IMR-90 (cell line): Measurements from ENCODE around the gene NEK11. TPM values are rescaled to one million over a fixed set of nuclear protein-coding genes. Genes with fewer than 3 reads are reported as not detected.

Source experiments
- ATAC-seq: fragments of 200-7000 bp; cut with Tn5 transposase; 2 replicates; pipeline ENCODE4 v1.9.1; 2020; ENCODE audit warnings: low read depth, mild to moderate bottlenecking, moderate library complexity
- BruUV-seq: library from RNA; stranded (reverse); fragments of 400-500 nt; replicated peaks from 2 replicates; lab custom pipeline; 2021; lab: Mats Ljungman, UMichigan
- CTCF ChIA-PET: fragments of 300-600 bp; formaldehyde crosslinking; extraction: SDS; loops from one replicate; lab custom pipeline; 2021; ENCODE audit warnings: antibody characterized with exemption; lab: Yijun Ruan, JAX
- POLR2A ChIA-PET: fragments of 300-600 bp; sonication (Branson Sonifier 250); formaldehyde crosslinking; loops from one replicate; lab custom pipeline; 2022; ENCODE audit warnings: antibody characterized with exemption; ENCODE audit not compliant: unreplicated experiment; lab: Charles Lee
- DNase-seq: peaks from one replicate; pipeline ENCODE4 v3.0.0; 2013
- H2AFZ ChIP-seq: replicated peaks from 2 replicates; pipeline ENCODE3; 2013; ENCODE audit warnings: low read length, mild to moderate bottlenecking; ENCODE audit not compliant: poor library complexity
- H2AK5ac ChIP-seq: 2 replicates; pipeline ENCODE4 v1.6.1; 2013; ENCODE audit warnings: low read depth, low read length, inconsistent platforms
- H2AK9ac ChIP-seq: replicated peaks from 2 replicates; pipeline ENCODE3; 2013; ENCODE audit warnings: mild to moderate bottlenecking, low read depth, low read length, moderate library complexity; ENCODE audit not compliant: poor library complexity
- H2BK120ac ChIP-seq: 2 replicates; pipeline ENCODE4 v1.6.1; 2013; ENCODE audit warnings: low read depth, low read length, inconsistent platforms
- H2BK15ac ChIP-seq: 3 replicates; pipeline ENCODE4 v1.6.1; 2013; ENCODE audit warnings: low read depth, low read length, inconsistent platforms
- H2BK20ac ChIP-seq: 2 replicates; pipeline ENCODE4 v1.6.1; 2013; ENCODE audit warnings: low read depth, mild to moderate bottlenecking, inconsistent platforms, low read length, moderate library complexity
- H2BK5ac ChIP-seq: 2 replicates; pipeline ENCODE4 v1.6.1; 2013; ENCODE audit warnings: mild to moderate bottlenecking, low read depth, low read length, inconsistent platforms; ENCODE audit not compliant: poor library complexity, severe bottlenecking
- H3K14ac ChIP-seq: replicated peaks from 2 replicates; pipeline ENCODE4 v1.6.1; 2013; ENCODE audit warnings: low read depth, low read length, inconsistent platforms
- H3K18ac ChIP-seq: 2 replicates; pipeline ENCODE4 v1.6.1; 2013; ENCODE audit warnings: low read depth, low read length, control low read depth
- H3K23ac ChIP-seq: 2 replicates; pipeline ENCODE4 v1.6.1; 2013; ENCODE audit warnings: low read depth, low read length, inconsistent platforms
- H3K27ac ChIP-seq: 2 replicates; pipeline ENCODE4 v1.5.1; 2013; ENCODE audit warnings: mild to moderate bottlenecking, control low read depth, low read length; ENCODE audit not compliant: insufficient read depth
- H3K27me3 ChIP-seq: 2 replicates; pipeline ENCODE4 v1.6.1; 2013; ENCODE audit warnings: low read length; ENCODE audit not compliant: control insufficient read depth, insufficient read depth
- H3K36me3 ChIP-seq: 2 replicates; pipeline ENCODE4 v1.6.1; 2013; ENCODE audit warnings: low read length, mixed read lengths; ENCODE audit not compliant: control insufficient read depth, insufficient read depth
- H3K4ac ChIP-seq: 2 replicates; pipeline ENCODE4 v1.6.1; 2013; ENCODE audit warnings: low read depth, low read length, inconsistent platforms
- H3K4me1 ChIP-seq: 2 replicates; pipeline ENCODE4 v1.6.1; 2013; ENCODE audit warnings: low read length, mixed read lengths; ENCODE audit not compliant: control insufficient read depth, insufficient read depth
- H3K4me2 ChIP-seq: 2 replicates; pipeline ENCODE4 v1.6.1; 2013; ENCODE audit warnings: low read depth, mild to moderate bottlenecking, control low read depth, low read length, moderate library complexity
- H3K4me3 ChIP-seq: 2 replicates; pipeline ENCODE4 v1.5.1; 2013; ENCODE audit warnings: low read depth, mild to moderate bottlenecking, control low read depth, low read length, moderate library complexity; ENCODE audit not compliant: insufficient read depth
- H3K56ac ChIP-seq: 2 replicates; pipeline ENCODE4 v1.6.1; 2013; ENCODE audit warnings: low read length, inconsistent platforms; ENCODE audit not compliant: insufficient read depth; ENCODE audit errors: extremely low read depth
- H3K79me1 ChIP-seq, 2 experiments: 2 replicates each; pipeline ENCODE4 v1.6.1; 2013; ENCODE audit warnings: low read length in 2 of 2, inconsistent platforms in 1 of 2, low read depth in 1 of 2
- H3K9ac ChIP-seq: 2 replicates; pipeline ENCODE4 v1.6.1; 2013; ENCODE audit warnings: low read depth, low read length, control low read depth
- H3K9me1 ChIP-seq: 2 replicates; pipeline ENCODE4 v1.6.1; 2013; ENCODE audit warnings: low read length, inconsistent platforms; ENCODE audit not compliant: insufficient read depth
- H3K9me3 ChIP-seq: 2 replicates; pipeline ENCODE4 v1.6.1; 2013; ENCODE audit warnings: low read length; ENCODE audit not compliant: control insufficient read depth, insufficient read depth
- H4K20me1 ChIP-seq: 2 replicates; pipeline ENCODE4 v1.6.1; 2013; ENCODE audit warnings: low read length, inconsistent platforms; ENCODE audit not compliant: insufficient read depth
- H4K5ac ChIP-seq: 2 replicates; pipeline ENCODE4 v1.6.1; 2013; ENCODE audit warnings: mild to moderate bottlenecking, low read depth, low read length, control low read depth
- H4K8ac ChIP-seq, 2 experiments: 2 replicates each; pipeline ENCODE4 v1.6.1; 2013; ENCODE audit warnings: low read depth in 2 of 2, low read length in 2 of 2, control low read depth in 1 of 2, inconsistent platforms in 1 of 2
- H4K91ac ChIP-seq: 2 replicates; pipeline ENCODE4 v1.6.1; 2013; ENCODE audit warnings: low read depth, low read length, inconsistent platforms; ENCODE audit not compliant: insufficient read depth
- CEBPB ChIP-seq: IDR thresholded peaks from 2 replicates; pipeline ENCODE4 v1.6.1; 2012; ENCODE audit warnings: low read depth, low read length, improper control_type of control experiment
- MXI1 ChIP-seq: IDR thresholded peaks from 2 replicates; pipeline ENCODE4 v1.6.1; 2012; ENCODE audit warnings: low read depth, mild to moderate bottlenecking, low read length, moderate library complexity, borderline replicate concordance
- RFX5 ChIP-seq: IDR thresholded peaks from 2 replicates; pipeline ENCODE4 v1.8.0; 2012; ENCODE audit warnings: low read depth, mild to moderate bottlenecking, low read length, moderate library complexity
- WGBS, 2 experiments: methylation state at CpG; one replicate each; pipeline versions ENCODE4 v1.1.5 to v1.1.7; 2013; ENCODE audit warnings: missing lambda C conversion rate in 2 of 2; ENCODE audit not compliant: insufficient read length in 1 of 2; ENCODE audit errors: extremely low coverage in 2 of 2; 5-methylcytosine and 5-hydroxymethylcytosine counted together
- dilution Hi-C: fragments of 300-500 bp; cut with HindIII; formaldehyde crosslinking; loops from one replicate; pipeline ENCODE4 v1.14.3; 2018; ENCODE audit warnings: low sequenced_read_pairs; ENCODE audit not compliant: unreplicated experiment
- in situ Hi-C: fragments of 300-500 bp; cut with MboI; formaldehyde crosslinking; loops from 3 replicates; pipeline ENCODE4 v1.14.3; 2019; ENCODE audit warnings: low sequenced_read_pairs, inconsistent platforms, mixed read lengths
- intact Hi-C: fragments of 100-400 bp; cut with micrococcal nuclease; formaldehyde crosslinking; loops from 2 replicates; pipeline ENCODE4 v1.10.0; 2022
- polyA plus RNA-seq, 3 experiments: library from polyadenylated mRNA; depleted of rRNA; stranded (reverse); fragments of >200 nt; gene quantifications; 2 replicates each; pipeline ENCODE4 v1.2.3, GENCODE V29; 2012; ENCODE audit warnings: low replicate concordance in 1 of 3
- total RNA-seq: library from RNA; depleted of rRNA; stranded (reverse); fragments of >200 nt; gene quantifications from 2 replicates; pipeline ENCODE4 v1.2.3, GENCODE V29; 2012

NEK11 gene
- total and polyA plus RNA-seq, 2 of the 4 experiments (the other 2 are of a cell fraction) = 1.1 to 1.6 TPM

- Histone ChIP-seq H3K9ac (no peak overlapping the region), H3K36me3 (peaks cover 7% of the 10 kb centered on the region), H3K18ac (no peak overlapping the region), H3K27me3 (no peaks in the 10 kb centered on the region), H3K79me1 (peaks cover 1 to 2% of the 10 kb centered on the region in 2 experiments; a peak in 1 of 4 replicates), H3K23ac (no peak overlapping the region), H3K4me3 (no peak overlapping the region), H4K20me1 (no peaks in the 10 kb centered on the region), H3K4me2 (no peak overlapping the region), H3K9me3 (no peaks in the 10 kb centered on the region), H2AK9ac (no peak overlapping the region), H2BK20ac (no peak overlapping the region), H4K8ac (no peak overlapping the region), H2BK5ac (no peak overlapping the region), H3K4ac (no peak overlapping the region), H2BK15ac (no peak overlapping the region), H4K91ac (no peak overlapping the region), H3K14ac (no peak overlapping the region), H2AK5ac (no peak overlapping the region), H4K5ac (no peak overlapping the region), H3K4me1 (peaks cover 4% of the 10 kb centered on the region; the same call in 1 of the 2 replicates), H3K9me1 (no peaks in the 10 kb centered on the region), H3K56ac (no peak overlapping the region), H3K27ac (no peak overlapping the region), H2AFZ (no peak overlapping the region), H2BK120ac (no peak overlapping the region)
- intact Hi-C loops = no loop called here
- no TSS peak for BruUV-seq
- WGBS, 2 experiments = no CpG with 5 or more reads among the region's 7 CpGs
- TF ChIP-seq RFX5 (no peak), CEBPB (peak; percentile 82), MXI1 (no peak)
- ChIA-PET POLR2A (no interaction called here), CTCF (no interaction called here)
- ATAC-seq (no peak), DNase-seq (no peak)
- in situ Hi-C loops = loop anchor here (25.0 kb wide), 1 partner anchor 260 kb away; the partner anchor contains the start of gene PIK3R4
- dilution Hi-C loops = no loop called here
Measured at GRCh38 chr3:130997289-130997688, 29.4 kb upstream of the NEK11 start.
